GM18508 (cell line): ENCODE results near the gene PEX6.
"Not testable (repeated sequence)": the region's sequence is repeated elsewhere in the genome, so short reads cannot be mapped to it uniquely, and the experiment has no call there.

ENCODE experiments used
- ATAC-seq: cut with Tn5 transposase; IDR thresholded peaks from one replicate; pipeline ENCODE4 v1.9.1; 2021; ENCODE audit warnings: moderate number of reproducible peaks; ENCODE audit not compliant: insufficient read depth, unreplicated experiment

The PEX6 gene

GRCh38 chr6:42968126-42968701 lies 10.8 kb downstream of the PEX6 start:
- no peak for ATAC-seq

- no peak for ATAC-seq
Observed at GRCh38 chr6:42967228-42967627, 11.8 kb downstream of the PEX6 start.

DNA sequence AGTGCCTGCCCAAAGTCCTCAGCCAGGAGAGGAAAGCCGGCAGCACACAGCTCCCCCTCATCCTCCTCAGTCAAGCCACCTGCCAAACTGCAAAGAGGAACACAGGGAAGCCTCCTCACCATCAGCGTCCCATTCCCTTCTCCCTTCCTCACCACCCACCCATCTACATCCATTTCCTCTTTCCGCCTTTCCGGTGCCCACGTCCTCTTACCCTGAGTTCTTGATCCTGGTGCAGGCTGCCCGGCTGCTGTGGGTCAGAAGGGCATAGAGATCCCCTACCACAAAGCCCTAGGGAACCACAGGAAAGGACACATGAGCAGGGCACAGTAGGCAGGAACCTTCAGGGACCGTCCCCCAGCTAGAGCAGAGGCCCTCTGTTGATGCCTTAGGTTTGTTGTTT lies 12.4 kb downstream of the PEX6 start:
- no peak for ATAC-seq

DNA sequence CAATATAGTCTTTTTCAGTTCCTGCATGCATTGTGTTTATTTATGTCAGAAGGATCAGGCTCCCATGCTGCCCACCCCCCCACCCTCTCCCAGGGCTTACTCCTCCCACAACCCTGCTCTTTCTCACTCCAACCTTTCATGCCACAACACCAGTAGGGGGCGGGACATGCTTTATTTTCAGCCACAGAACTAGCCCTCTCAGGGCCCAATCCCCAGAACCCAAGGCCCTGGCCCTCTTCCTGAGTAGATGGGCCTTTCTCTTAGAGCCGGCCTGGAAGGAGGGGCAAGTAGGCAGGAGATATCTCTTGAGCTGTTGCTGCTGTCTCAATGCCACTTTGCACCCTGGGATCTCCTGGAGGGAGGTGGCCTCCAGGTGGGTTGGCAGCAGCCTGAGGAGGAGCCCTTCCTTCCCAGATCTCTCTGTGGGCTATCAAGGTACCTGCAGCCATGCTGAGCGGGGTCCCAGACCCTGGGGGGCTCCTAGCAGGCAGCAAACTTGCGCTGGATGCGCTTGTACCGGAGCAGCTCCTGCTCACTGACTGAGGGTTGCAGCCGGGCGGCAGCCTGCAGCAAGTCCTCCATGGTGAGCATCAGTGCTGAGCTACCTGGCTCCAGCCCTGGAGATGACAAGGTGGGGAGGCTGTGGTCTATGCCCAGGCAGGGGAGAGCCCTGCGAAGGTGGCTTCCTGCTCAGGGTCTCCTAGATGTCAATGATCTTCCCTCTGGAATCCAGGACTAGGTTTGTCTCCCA lies 15.0 kb downstream of the PEX6 start:
- ATAC-seq, result no peak

DNA sequence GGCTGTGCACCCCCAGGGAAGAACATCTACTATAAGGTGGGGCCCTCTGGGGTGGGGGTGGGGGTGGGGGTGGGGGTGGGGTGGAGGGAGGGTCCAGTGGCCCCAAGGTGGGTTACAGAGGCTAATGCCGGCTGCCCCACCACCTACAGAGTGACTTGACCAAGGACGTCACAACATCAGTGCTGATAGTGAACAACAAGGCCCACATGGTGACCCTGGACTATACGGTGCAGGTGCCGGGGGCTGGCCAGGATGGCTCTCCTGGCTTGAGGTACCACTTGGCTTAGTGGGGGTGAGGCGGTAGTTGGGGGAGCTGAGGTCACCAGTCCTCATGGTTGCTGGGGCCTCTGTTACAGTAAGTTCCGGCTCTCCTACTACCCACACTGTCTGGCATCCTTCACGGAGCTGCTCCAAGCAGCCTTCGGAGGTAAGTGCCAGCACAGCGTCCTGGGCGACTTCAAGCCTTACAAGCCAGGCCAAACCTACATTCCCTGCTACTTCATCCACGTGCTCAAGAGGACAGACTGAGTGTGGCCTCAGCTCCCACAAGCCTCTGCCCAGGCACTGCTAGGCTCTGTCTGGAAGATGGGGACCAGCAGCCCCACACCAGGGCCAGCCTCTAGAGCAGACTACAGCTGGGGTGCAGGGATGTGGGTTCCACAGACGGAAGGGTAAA lies 15.7 kb downstream of the PEX6 start:
- no peak for ATAC-seq

GRCh38 chr6:42962502-42963178 lies 16.3 kb downstream of the PEX6 start:
- ATAC-seq, result no peak

GRCh38 chr6:42962096-42962495 lies 16.9 kb downstream of the PEX6 start:
- ATAC-seq, result no peak

GRCh38 chr6:42961020-42961470 lies 17.9 kb downstream of the PEX6 start:
- ATAC-seq, result no peak

DNA sequence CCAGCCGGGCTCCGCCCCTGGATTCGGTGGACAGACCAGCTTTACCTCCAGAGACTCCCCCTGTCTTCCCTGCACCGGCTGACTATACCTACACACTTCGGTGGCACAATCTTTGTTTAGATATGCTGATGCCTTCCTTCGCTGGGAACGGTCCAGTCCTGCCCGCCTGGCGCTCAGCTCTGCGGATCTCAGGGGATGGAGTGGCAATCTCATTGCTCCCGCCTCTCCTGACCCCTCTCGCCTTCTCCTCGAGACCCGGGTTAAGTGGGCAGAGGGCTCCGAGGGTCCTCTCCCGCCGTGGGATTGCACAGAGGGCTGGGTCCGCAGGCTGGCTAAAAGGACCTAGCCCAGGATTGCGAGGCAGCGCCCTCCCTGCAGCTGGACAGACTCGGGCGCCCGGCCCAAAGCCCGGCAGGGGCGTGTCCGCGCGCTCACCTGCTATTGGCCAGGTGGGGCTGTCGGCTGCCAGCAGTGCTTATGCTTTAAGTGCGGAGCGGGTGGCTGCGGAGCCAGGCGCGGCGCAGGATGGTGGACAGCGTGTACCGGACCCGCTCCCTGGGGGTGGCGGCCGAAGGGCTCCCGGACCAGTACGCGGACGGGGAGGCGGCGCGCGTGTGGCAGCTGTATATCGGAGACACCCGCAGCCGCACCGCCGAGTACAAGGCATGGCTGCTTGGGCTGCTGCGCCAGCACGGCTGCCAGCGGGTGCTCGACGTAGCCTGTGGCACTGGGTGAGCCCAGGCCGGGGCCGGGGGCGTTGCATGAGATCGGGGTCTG lies 18.6 kb downstream of the PEX6 start, which contains the start of gene GNMT:
GNMT (plus strand) TSS at position 512 of the 777 bp plus-strand sequence; CDS start at position 526, 14 bp downstream.
- no peak for ATAC-seq

GRCh38 chr6:42959917-42960242 lies 19.1 kb downstream of the PEX6 start:
- no peak for ATAC-seq

GRCh38 chr6:42958125-42958524 lies 20.9 kb downstream of the PEX6 start:
- ATAC-seq, result no peak

GRCh38 chr6:42954405-42954804 lies 24.6 kb downstream of the PEX6 start:
- ATAC-seq, result not testable (repeated sequence)

DNA sequence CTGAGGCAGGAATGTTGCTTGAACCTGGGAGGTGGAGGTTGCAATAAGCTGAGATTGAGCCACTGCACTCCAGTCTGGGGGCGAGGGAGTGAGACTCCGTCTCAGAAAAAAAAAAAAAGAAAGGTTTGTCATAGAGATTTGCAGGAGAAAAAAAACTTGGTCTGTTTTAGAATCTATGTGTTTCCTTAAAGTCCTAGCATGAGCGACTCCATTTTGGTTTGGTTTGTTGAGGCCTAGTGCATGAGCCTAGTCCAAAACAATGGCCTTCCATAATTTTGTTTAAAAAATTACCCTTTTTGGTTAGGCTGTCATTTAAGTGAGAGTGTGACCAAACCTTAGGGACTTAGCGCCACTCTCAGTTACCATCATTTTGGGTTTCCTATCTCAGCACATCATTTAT lies 26.6 kb downstream of the PEX6 start:
- ATAC-seq, result no peak

DNA sequence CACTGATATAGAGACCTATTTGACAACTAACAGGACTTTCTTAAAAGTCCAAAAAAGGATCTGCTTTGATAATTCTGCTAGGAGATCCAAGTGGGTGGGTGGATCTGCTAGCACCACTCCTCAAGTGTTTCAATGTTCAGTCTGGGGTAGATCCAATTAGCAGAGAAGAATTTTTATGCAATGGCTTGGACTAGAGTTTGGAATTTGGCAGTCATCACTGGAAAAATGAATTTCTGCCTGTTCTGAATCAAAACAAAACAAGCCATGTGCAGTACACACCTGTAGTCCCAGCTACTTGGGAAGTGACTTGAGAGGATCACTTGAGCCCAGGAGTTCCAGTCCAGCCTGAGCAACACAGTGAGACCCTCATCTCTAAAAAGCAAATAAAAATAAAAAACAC lies 31.0 kb downstream of the PEX6 start:
- ATAC-seq, result no peak

GRCh38 chr6:42942444-42942843 lies 36.5 kb downstream of the PEX6 start:
- no peak for ATAC-seq

DNA sequence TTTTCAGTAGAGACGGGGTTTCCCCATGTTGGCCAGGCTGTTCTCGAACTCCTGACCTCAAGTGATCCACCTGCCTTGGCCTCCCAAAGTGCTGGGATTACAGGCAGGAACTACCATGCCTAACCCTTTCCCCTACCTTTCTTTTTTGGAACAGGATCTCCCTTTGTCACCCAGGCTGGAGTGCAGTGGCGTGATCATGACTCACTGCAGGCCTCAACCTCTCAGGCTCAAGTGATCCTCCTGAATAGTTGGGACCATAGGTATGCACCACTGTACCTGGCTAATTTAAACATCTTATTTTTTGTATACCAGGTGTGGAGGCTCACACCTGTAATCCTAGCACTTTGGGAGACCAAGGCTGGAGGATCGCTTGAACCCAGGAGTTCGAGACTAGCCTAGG lies 37.6 kb downstream of the PEX6 start:
- ATAC-seq, result not testable (repeated sequence)

DNA sequence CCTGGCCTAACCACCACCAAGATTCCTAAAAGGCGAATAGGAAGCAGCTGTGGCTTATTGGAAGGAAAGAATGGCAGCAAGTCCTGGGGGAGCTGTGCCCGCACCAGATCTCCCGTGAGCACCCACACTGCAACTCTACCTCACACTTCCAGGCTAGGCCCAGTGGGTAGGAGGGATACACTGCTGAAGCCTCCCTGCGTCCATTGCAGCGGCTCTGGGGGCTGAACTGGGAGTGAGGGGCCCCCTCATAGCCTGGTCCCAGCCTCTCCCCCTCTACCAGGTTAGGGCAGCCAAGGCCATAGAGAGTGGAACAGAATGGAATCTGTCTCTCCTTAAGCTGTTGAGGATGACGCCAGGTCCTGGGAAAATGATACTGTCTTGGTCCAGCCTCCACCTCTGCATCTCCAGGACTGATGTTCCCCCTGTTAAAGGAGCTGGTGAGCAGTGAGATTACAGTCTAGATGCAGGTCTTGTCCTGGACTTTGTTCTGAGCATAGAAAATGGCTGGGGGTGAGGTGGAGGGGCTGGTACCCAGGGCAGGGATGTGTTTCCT lies 38.4 kb downstream of the PEX6 start:
- no peak for ATAC-seq

DNA sequence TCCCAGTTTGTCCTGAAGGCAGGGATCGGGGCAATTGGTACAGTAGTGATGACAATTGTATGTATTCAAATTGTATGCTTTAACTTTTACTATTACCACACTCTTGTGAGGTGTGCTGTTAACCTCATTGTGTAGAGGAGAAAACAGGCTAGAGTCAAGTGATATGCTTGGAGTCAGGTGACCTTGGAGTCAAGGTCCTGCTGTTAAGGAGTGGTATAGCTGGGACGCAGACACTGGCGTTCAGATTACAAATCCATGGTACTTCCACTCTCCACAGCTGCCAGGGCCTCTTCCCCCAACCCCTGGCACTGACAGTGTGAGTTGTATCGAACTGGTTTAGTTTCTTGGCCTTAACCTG lies 39.2 kb downstream of the PEX6 start:
- ATAC-seq, result no peak

GRCh38 chr6:42938987-42939809 lies 39.8 kb downstream of the PEX6 start:
- ATAC-seq, result no peak
